K562 (cell line): ENCODE results near the gene HLCS. TPM values are rescaled to one million over a fixed set of nuclear protein-coding genes. Genes with fewer than 3 reads are reported as not detected.

ENCODE experiments used
- ATAC-seq: fragments of 200-7000 bp; cut with Tn5 transposase; 3 replicates; pipeline ENCODE4 v1.9.1; 2020; ENCODE audit warnings: moderate library complexity
- BruUV-seq: library from RNA; stranded (reverse); fragments of 400-500 nt; replicated peaks from 2 replicates; lab custom pipeline; 2021; lab: Mats Ljungman, UMichigan
- CTCF ChIA-PET: fragments of 300-600 bp; formaldehyde crosslinking; extraction: SDS; loops from one replicate; lab custom pipeline; 2021; ENCODE audit warnings: low intra/inter-chr PET ratio; lab: Yijun Ruan, JAX
- POLR2A ChIA-PET: fragments of 300-600, 350-650 bp; sonication (Branson Sonifier 250); formaldehyde crosslinking; extraction: SDS; loops from one replicate; lab custom pipeline; 2021; ENCODE audit warnings: antibody characterized with exemption, inconsistent platforms; lab: Yijun Ruan, JAX
- DNase-seq, 4 experiments: peaks; one replicate each; pipeline versions ENCODE4 v3.0.0 to v3.0.0-alpha.2; 2011 to 2018; ENCODE audit warnings: low spot score in 3 of 4, mixed read lengths in 3 of 4; ENCODE audit errors: extremely low read depth in 1 of 4
- FAIRE-seq: peaks from 2 replicates; lab custom pipeline; 2011; peaks lifted over from hg19 to GRCh38; lab: Jason Lieb, UNC
- H2AFZ ChIP-seq: 2 replicates; pipeline ENCODE4 v1.6.0; 2011; ENCODE audit warnings: low read depth, low read length, control low read depth, inconsistent platforms
- H3K27ac ChIP-seq: fragments of 200-600 bp; 3 replicates; pipeline ENCODE4 v1.8.0; 2011; ENCODE audit warnings: low read depth, mild to moderate bottlenecking, control low read depth, inconsistent platforms, low read length, moderate library complexity, mixed read lengths; ENCODE audit errors: extremely low read depth
- H3K27me3 ChIP-seq, 2 experiments: fragments of 300-600 bp in 1 of 2; 2 replicates in 1 of 2; 3 replicates in 1 of 2; pipeline versions ENCODE4 v1.6.0 to v1.8.0; 2011; ENCODE audit warnings: inconsistent platforms in 2 of 2, low read length in 2 of 2, mild to moderate bottlenecking in 1 of 2, mixed read lengths in 1 of 2, moderate library complexity in 1 of 2; ENCODE audit not compliant: control insufficient read depth in 2 of 2, insufficient read depth in 2 of 2
- H3K36me3 ChIP-seq: fragments of 300-600 bp; 3 replicates; pipeline ENCODE4 v1.8.0; 2011; ENCODE audit warnings: mild to moderate bottlenecking, low read length, inconsistent platforms; ENCODE audit not compliant: control insufficient read depth, insufficient read depth
- H3K4me1 ChIP-seq, 2 experiments: fragments of 200-600 bp in 1 of 2; replicated peaks in 1 of 2; 2 replicates in 1 of 2; 3 replicates in 1 of 2; pipeline versions ENCODE4 v1.5.1 to v1.8.0; 2011; ENCODE audit warnings: inconsistent platforms in 2 of 2, low read length in 2 of 2, mild to moderate bottlenecking in 1 of 2, mixed read lengths in 1 of 2, moderate library complexity in 1 of 2; ENCODE audit not compliant: control insufficient read depth in 2 of 2, insufficient read depth in 2 of 2
- H3K4me2 ChIP-seq: 2 replicates; pipeline ENCODE4 v1.6.1; 2011; ENCODE audit warnings: low read length, control low read depth, inconsistent platforms, mixed read lengths; ENCODE audit not compliant: insufficient read depth
- H3K4me3 ChIP-seq: fragments of 200-600 bp; sonication (generic), shearing (Covaris generic); 2 replicates; pipeline ENCODE4 v1.5.1; 2016; ENCODE audit warnings: control low read depth, inconsistent platforms
- H3K79me2 ChIP-seq: fragments of 200-600 bp; 3 replicates; pipeline ENCODE4 v1.8.0; 2011; ENCODE audit warnings: low read length, inconsistent platforms; ENCODE audit not compliant: control insufficient read depth, insufficient read depth
- H3K9ac ChIP-seq, 2 experiments: 2 replicates each; pipeline versions ENCODE4 v1.6.0 to v1.6.1; 2011; ENCODE audit warnings: low read depth in 2 of 2, low read length in 2 of 2, control low read depth in 1 of 2, inconsistent platforms in 1 of 2, mild to moderate bottlenecking in 1 of 2, mixed read lengths in 1 of 2; ENCODE audit not compliant: insufficient read depth in 1 of 2
- H3K9me1 ChIP-seq: one replicate; pipeline ENCODE4 v1.6.0; 2011; ENCODE audit warnings: inconsistent platforms, mild to moderate bottlenecking, low read length, moderate library complexity; ENCODE audit not compliant: control insufficient read depth, insufficient read depth
- H3K9me3 ChIP-seq: replicated peaks from 2 replicates; pipeline ENCODE4 v1.5.1; 2011; ENCODE audit warnings: low read depth, low read length, inconsistent platforms; ENCODE audit not compliant: control insufficient read depth, insufficient read depth
- H4K20me1 ChIP-seq: replicated peaks from 2 replicates; pipeline ENCODE4 v1.6.1; 2011; ENCODE audit warnings: low read length, inconsistent platforms, mixed read lengths; ENCODE audit not compliant: control insufficient read depth, insufficient read depth
- EZH2 ChIP-seq: IDR thresholded peaks from 2 replicates; pipeline ENCODE4 v1.6.1; 2012; ENCODE audit warnings: low read depth, mild to moderate bottlenecking, inconsistent platforms, low read length, borderline replicate concordance
- KDM4B ChIP-seq, 2 experiments: fragments of 450-650 bp in 1 of 2; sonication (generic) in 1 of 2; IDR thresholded peaks; 2 replicates each; pipeline ENCODE4 v1.6.1; 2016 to 2017; ENCODE audit warnings: borderline replicate concordance in 2 of 2, antibody characterized with exemption in 1 of 2, low read depth in 1 of 2, mild to moderate bottlenecking in 1 of 2
- MED1 ChIP-seq: sonication (generic); formaldehyde crosslinking; IDR thresholded peaks from 2 replicates; pipeline ENCODE4 v1.8.1; 2023; ENCODE audit warnings: missing genetic modification reagents, borderline replicate concordance
- RBM14 ChIP-seq: fragments of 200-400 bp; formaldehyde crosslinking; IDR thresholded peaks from 2 replicates; pipeline ENCODE4 v1.6.1; 2018; ENCODE audit warnings: low read depth, mild to moderate bottlenecking, low read length, moderate library complexity, borderline replicate concordance; ENCODE audit not compliant: insufficient read depth
- WGBS: fragments of 100-300 bp; shearing (Covaris generic); methylation state at CpG from one replicate; pipeline ENCODE4 v1.1.6; 2016; ENCODE audit warnings: low coverage, mixed read lengths; ENCODE audit not compliant: insufficient coverage; ENCODE audit errors: missing lambda C conversion rate; 5-methylcytosine and 5-hydroxymethylcytosine counted together
- in situ Hi-C: fragments of 300-500 bp; cut with MboI; formaldehyde crosslinking; loops from 4 replicates; pipeline ENCODE4 v1.15.0; 2018; ENCODE audit warnings: inconsistent platforms, mixed read lengths
- intact Hi-C: fragments of 100-400 bp; cut with micrococcal nuclease; formaldehyde crosslinking; loops from 2 replicates; pipeline ENCODE4 v1.14.2; 2022
- polyA plus RNA-seq, 8 experiments: library from polyadenylated mRNA; depleted of rRNA in 4 of 8; stranded (reverse) in 5 of 8; unstranded in 3 of 8; fragments of >200 nt; fragmentation: Nextera tagmentation in 2 of 8; fragmentation: Illumina TruSeq in 1 of 8; extraction: Ambion mirVana in 2 of 8; extraction: Trizol in 1 of 8; gene quantifications; 2 replicates each; pipeline versions ENCODE4 v1.2.1 to v1.2.3, GENCODE V29; 2011 to 2014; ENCODE audit warnings: inconsistent platforms in 1 of 8, missing spikeins in 1 of 8
- small RNA-seq: library from RNA; depleted of rRNA; stranded (forward); fragments of <200 nt; gene quantifications from one replicate; pipeline ENCODE3, GENCODE V24; 2014
- total RNA-seq, 7 experiments: library from RNA; depleted of rRNA in 6 of 7; stranded (reverse); fragments of >200 nt in 6 of 7; fragmentation: Illumina TruSeq in 2 of 7; extraction: Trizol in 2 of 7; gene quantifications; 2 replicates each; pipeline versions ENCODE4 v1.2.1 to v1.2.3, GENCODE V29; 2011 to 2021; ENCODE audit warnings: low replicate concordance in 1 of 7
- TF ChIP-seq, protein P1 (sequence below), 2 experiments: fragments of 200-800 bp in 1 of 2; sonication (Bioruptor generic) in 1 of 2; sonication (generic) in 1 of 2; formaldehyde crosslinking in 1 of 2; IDR thresholded peaks in 1 of 2; conservative IDR thresholded peaks in 1 of 2; 2 replicates each; pipeline versions ENCODE4 v1.5.0 to v1.6.1; 2016 to 2020; ENCODE audit warnings: missing compliant biosample characterization in 1 of 2, missing genetic modification characterization in 1 of 2, missing genetic modification reagents in 1 of 2
- TF ChIP-seq, protein P2 (sequence below): IDR thresholded peaks from 2 replicates; pipeline ENCODE4 v1.6.1; 2011; ENCODE audit not compliant: insufficient read length; ENCODE audit errors: extremely low read depth

Gene HLCS
- total and polyA plus RNA-seq, 9 of the 15 experiments (the other 6 are each of a cell fraction or from before 2014, with no cell fraction given): 3.0 to 21.5 (median 17.1) TPM

DNA sequence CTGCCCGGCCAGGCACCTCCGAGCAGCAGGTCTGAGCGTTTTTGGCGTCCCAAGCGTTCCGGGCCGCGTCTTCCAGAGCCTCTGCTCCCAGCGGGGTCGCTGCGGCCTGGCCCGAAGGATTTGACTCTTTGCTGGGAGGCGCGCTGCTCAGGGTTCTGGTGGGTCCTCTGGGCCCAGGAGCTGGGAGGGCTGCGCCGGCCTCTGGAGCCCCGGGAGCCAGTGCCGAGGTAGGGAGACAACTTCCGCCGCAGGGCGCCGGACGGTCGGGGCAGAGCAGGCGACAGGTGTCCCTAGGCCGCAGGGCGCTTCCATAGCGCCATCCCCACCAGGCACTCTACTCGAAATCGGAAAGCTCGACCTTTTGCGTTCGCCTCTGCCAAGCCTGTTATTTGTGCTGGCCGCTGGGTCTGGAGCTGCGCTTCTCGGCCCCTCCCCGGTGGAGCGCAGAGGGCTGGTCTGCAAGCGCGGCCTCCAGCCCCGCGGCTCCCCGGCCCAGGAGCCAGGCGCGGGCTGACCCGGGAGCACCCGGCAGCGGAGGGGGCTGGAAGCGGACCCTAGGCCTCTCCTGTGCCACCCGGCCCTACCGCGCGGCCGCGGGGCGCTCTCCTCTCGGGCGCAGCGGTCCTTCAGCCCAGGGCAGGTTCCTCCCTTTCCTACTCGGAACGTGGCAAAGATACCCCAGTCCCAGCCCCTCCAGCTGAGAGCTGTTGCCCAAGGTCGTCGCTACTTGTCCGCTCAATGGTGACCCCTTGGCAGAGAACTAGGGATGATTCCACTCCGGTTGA, 265.3 kb downstream of the HLCS start:
- WGBS: 21% methylated on average over 54 of the region's 65 CpGs
- CTCF ChIA-PET: no interaction called here
- in situ Hi-C loops (no loop called here), intact Hi-C loops (no loop called here)
- no peaks in the 10 kb centered on the region for H3K9me1 ChIP-seq
- H3K4me3 ChIP-seq: no peak overlapping the region
- no peak overlapping the region for H3K9ac ChIP-seq
- no peak for ATAC-seq
- peaks cover 0 to 43% of the 10 kb centered on the region in 2 experiments; a peak in 2 of 5 replicates for H3K4me1 ChIP-seq
- no peak for FAIRE-seq
- H3K79me2 ChIP-seq: no peaks in the 10 kb centered on the region
- POLR2A ChIA-PET: interaction anchor here (0.6 kb wide), 1 partner anchor 62 kb away, joined by 3 read pairs; no protein-coding TSS in a partner anchor
- no peaks in the 10 kb centered on the region for H3K36me3 ChIP-seq
- peak in 1 of 4 experiments; percentile 12 for DNase-seq
- no peak overlapping the region for H2AFZ ChIP-seq
- TF ChIP-seq MED1 (CRISPR knock-in tag): no peak
- TF ChIP-seq EZH2: no peak
- TF ChIP-seq, protein P1, sequence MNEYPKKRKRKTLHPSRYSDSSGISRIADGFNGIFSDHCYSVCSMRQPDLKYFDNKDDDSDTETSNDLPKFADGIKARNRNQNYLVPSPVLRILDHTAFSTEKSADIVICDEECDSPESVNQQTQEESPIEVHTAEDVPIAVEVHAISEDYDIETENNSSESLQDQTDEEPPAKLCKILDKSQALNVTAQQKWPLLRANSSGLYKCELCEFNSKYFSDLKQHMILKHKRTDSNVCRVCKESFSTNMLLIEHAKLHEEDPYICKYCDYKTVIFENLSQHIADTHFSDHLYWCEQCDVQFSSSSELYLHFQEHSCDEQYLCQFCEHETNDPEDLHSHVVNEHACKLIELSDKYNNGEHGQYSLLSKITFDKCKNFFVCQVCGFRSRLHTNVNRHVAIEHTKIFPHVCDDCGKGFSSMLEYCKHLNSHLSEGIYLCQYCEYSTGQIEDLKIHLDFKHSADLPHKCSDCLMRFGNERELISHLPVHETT (CRISPR knock-in tag; conservative IDR thresholded peaks at IDR 0.05 in 1 of 2, IDR thresholded peaks at IDR 0.05 in 1 of 2): no peak
- TF ChIP-seq RBM14: 0 out of 2 replicates have a peak, but pooled peaks have one; percentile 22
- TF ChIP-seq KDM4B (IDR thresholded peaks at IDR 0.05; ENCODE audit: borderline replicate concordance in 2 of 2, low read depth in 1 of 2): no peak
- TF ChIP-seq, protein P2, sequence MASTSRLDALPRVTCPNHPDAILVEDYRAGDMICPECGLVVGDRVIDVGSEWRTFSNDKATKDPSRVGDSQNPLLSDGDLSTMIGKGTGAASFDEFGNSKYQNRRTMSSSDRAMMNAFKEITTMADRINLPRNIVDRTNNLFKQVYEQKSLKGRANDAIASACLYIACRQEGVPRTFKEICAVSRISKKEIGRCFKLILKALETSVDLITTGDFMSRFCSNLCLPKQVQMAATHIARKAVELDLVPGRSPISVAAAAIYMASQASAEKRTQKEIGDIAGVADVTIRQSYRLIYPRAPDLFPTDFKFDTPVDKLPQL: no peak
- no peak overlapping the region for H3K27ac ChIP-seq
- H4K20me1 ChIP-seq: peaks cover 14% of the 10 kb centered on the region
- peaks cover 77 to 98% of the 10 kb centered on the region in 2 experiments for H3K27me3 ChIP-seq
- no peaks in the 10 kb centered on the region for H3K9me3 ChIP-seq
- H3K4me2 ChIP-seq: no peak overlapping the region
- BruUV-seq: no TSS peak

Small RNA genes lying within 50 kb of the gene (small RNA-seq; reads per million reads assigned to genes)
- gene RF00019 (not detected), gene RNA5SP491 (0.81 reads per million, percentile 48 among the genes with 10 or more reads in this experiment)

Other genes with a start within 250 kb of the HLCS start
- not detected in 2 replicates for gene RIPPLY3, start 40.0 kb upstream of the HLCS start, total RNA-seq (2014; rRNA removed)
- gene RIPPLY3, start 40.0 kb upstream of the HLCS start, total RNA-seq (2014; rRNA removed; fragmentation: Illumina TruSeq; extraction: Trizol): not detected in 2 replicates
- not detected in 2 replicates for gene RIPPLY3, start 40.0 kb upstream of the HLCS start, total RNA-seq (2015; rRNA removed; fragmentation: Illumina TruSeq; extraction: Trizol)
- not detected in 2 replicates for gene RIPPLY3, start 40.0 kb upstream of the HLCS start, total RNA-seq (2021)
- not detected in 2 replicates for gene RIPPLY3, start 40.0 kb upstream of the HLCS start, polyA plus RNA-seq (2011; rRNA removed)
- gene RIPPLY3, start 40.0 kb upstream of the HLCS start, polyA plus RNA-seq (2014; fragmentation: Illumina TruSeq; extraction: Trizol): not detected in 2 replicates
- not detected for gene RIPPLY3, start 40.0 kb upstream of the HLCS start, polyA plus RNA-seq (2014; fragmentation: Nextera tagmentation; extraction: Ambion mirVana)
- gene RIPPLY3, start 40.0 kb upstream of the HLCS start, polyA plus RNA-seq (2014; rRNA removed): not detected in 2 replicates
- gene PIGP, start 106.4 kb upstream of the HLCS start, total RNA-seq (2014; rRNA removed): 18.3 and 23.3 TPM in 2 replicates
- gene PIGP, start 106.4 kb upstream of the HLCS start, total RNA-seq (2014; rRNA removed; fragmentation: Illumina TruSeq; extraction: Trizol): 33.9 and 41.4 TPM in 2 replicates
- 28.6 and 35.6 TPM in 2 replicates for gene PIGP, start 106.4 kb upstream of the HLCS start, total RNA-seq (2015; rRNA removed; fragmentation: Illumina TruSeq; extraction: Trizol)
- 26.3 and 33.2 TPM in 2 replicates for gene PIGP, start 106.4 kb upstream of the HLCS start, total RNA-seq (2021)
- gene PIGP, start 106.4 kb upstream of the HLCS start, polyA plus RNA-seq (2011; rRNA removed): 61.5 and 72.1 TPM in 2 replicates
- gene PIGP, start 106.4 kb upstream of the HLCS start, polyA plus RNA-seq (2014; fragmentation: Illumina TruSeq; extraction: Trizol): 40.8 and 50.0 TPM in 2 replicates
- gene PIGP, start 106.4 kb upstream of the HLCS start, polyA plus RNA-seq (2014; fragmentation: Nextera tagmentation; extraction: Ambion mirVana): 100 to 1,000 TPM; 108 to 122 TPM
- gene PIGP, start 106.4 kb upstream of the HLCS start, polyA plus RNA-seq (2014; rRNA removed): 25.7 and 36.0 TPM in 2 replicates
- 92.0 and 120 TPM in 2 replicates for gene TTC3, start 106.6 kb upstream of the HLCS start, total RNA-seq (2014; rRNA removed)
- gene TTC3, start 106.6 kb upstream of the HLCS start, total RNA-seq (2014; rRNA removed; fragmentation: Illumina TruSeq; extraction: Trizol): 76.9 and 79.7 TPM in 2 replicates
- gene TTC3, start 106.6 kb upstream of the HLCS start, total RNA-seq (2015; rRNA removed; fragmentation: Illumina TruSeq; extraction: Trizol): 78.7 and 84.1 TPM in 2 replicates
- 70.2 and 72.3 TPM in 2 replicates for gene TTC3, start 106.6 kb upstream of the HLCS start, total RNA-seq (2021)
- gene TTC3, start 106.6 kb upstream of the HLCS start, polyA plus RNA-seq (2011; rRNA removed): 50.9 and 55.2 TPM in 2 replicates
- 55.2 and 59.5 TPM in 2 replicates for gene TTC3, start 106.6 kb upstream of the HLCS start, polyA plus RNA-seq (2014; fragmentation: Illumina TruSeq; extraction: Trizol)
- gene TTC3, start 106.6 kb upstream of the HLCS start, polyA plus RNA-seq (2014; fragmentation: Nextera tagmentation; extraction: Ambion mirVana): 10 to 100 TPM; 17.5 to 20.2 TPM
- 43.8 and 45.5 TPM in 2 replicates for gene TTC3, start 106.6 kb upstream of the HLCS start, polyA plus RNA-seq (2014; rRNA removed)